Ovary (tissue), 3 donors: ENCODE results near the gene PQBP1.

Experiments used
- POLR2A ChIP-seq: fragments of 450-650 bp; IDR thresholded peaks from one replicate; pipeline ENCODE4 v1.6.1; 2017; ENCODE audit warnings: antibody characterized with exemption, mild to moderate bottlenecking, moderate library complexity
- TF ChIP-seq, protein P1 (sequence below), 3 donors: fragments of 450-650 bp in 2 of 3; fragments of 200-600 bp in 1 of 3; IDR thresholded peaks; one replicate each; pipeline versions ENCODE4 v1.5.1 to v1.8.0; 2016 to 2022; ENCODE audit warnings: antibody characterized with exemption in 3 of 3, mild to moderate bottlenecking in 1 of 3
- donor health status: DM: no; HTN: no; CAD: no.

DNA sequence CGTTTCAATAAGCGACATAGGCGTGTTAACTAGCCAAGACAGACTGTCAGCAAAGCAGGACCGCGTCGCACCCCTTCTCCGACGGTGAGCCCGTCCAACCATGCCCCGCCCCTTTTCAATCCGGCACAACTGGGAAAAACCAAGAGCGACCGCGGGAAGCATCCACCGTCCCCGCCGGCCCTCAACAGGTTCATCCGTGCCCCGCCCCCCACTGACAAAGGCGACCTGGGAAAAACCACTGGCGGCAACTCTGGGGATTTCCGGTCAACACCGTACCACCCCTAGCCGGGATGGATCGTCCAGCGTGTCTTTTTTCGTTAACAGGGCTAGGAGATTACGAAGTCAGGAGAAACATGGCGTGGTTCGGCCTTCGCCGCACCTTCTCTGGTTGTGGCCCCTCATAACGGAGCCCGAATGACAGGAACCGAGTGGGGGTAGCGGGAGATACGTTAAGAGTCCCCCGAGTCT lies 539 bp upstream of the PQBP1 start:
- no peak for TF ChIP-seq POLR2A
- TF ChIP-seq, protein P1, sequence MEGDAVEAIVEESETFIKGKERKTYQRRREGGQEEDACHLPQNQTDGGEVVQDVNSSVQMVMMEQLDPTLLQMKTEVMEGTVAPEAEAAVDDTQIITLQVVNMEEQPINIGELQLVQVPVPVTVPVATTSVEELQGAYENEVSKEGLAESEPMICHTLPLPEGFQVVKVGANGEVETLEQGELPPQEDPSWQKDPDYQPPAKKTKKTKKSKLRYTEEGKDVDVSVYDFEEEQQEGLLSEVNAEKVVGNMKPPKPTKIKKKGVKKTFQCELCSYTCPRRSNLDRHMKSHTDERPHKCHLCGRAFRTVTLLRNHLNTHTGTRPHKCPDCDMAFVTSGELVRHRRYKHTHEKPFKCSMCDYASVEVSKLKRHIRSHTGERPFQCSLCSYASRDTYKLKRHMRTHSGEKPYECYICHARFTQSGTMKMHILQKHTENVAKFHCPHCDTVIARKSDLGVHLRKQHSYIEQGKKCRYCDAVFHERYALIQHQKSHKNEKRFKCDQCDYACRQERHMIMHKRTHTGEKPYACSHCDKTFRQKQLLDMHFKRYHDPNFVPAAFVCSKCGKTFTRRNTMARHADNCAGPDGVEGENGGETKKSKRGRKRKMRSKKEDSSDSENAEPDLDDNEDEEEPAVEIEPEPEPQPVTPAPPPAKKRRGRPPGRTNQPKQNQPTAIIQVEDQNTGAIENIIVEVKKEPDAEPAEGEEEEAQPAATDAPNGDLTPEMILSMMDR (IDR thresholded peaks at IDR 0.05): peak in 1 of 3 donors; percentile 5
